MG63 (cell line): Measurements from ENCODE around the gene NAALADL2. TPM values are rescaled to one million over a fixed set of nuclear protein-coding genes. Genes with fewer than 3 reads are reported as not detected.

ENCODE experiments used
- DNase-seq: peaks from one replicate; pipeline ENCODE4 v3.0.0-alpha.2; 2020
- H3K27me3 ChIP-seq: fragments of 250-450 bp; sonication (Bioruptor Pico); 2 replicates; pipeline ENCODE4 v1.5.1; 2020; ENCODE audit warnings: mild to moderate bottlenecking, moderate library complexity
- H3K36me3 ChIP-seq: fragments of 250-450 bp; sonication (Bioruptor Pico); 2 replicates; pipeline ENCODE4 v1.5.1; 2020; ENCODE audit warnings: mild to moderate bottlenecking, moderate library complexity
- H3K4me3 ChIP-seq: fragments of 250-450 bp; sonication (Bioruptor Pico); 2 replicates; pipeline ENCODE4 v1.5.1; 2020; ENCODE audit warnings: mild to moderate bottlenecking, moderate library complexity
- H3K9me3 ChIP-seq: fragments of 250-450 bp; sonication (Bioruptor Pico); 2 replicates; pipeline ENCODE4 v1.5.1; 2020; ENCODE audit warnings: mild to moderate bottlenecking, moderate library complexity
- total RNA-seq: library from RNA; depleted of rRNA; stranded (reverse); fragments of >200 nt; shearing (Covaris generic); gene quantifications from 2 replicates; pipeline ENCODE4 v1.2.3, GENCODE V29; 2014; ENCODE audit warnings: low replicate concordance

The NAALADL2 gene
- total RNA-seq, 1 experiment from 2014 or later, result 1.6 TPM

GRCh38 chr3:174869448-174869847 lies 10.3 kb downstream of the NAALADL2 start:
- Histone ChIP-seq H3K36me3 (no peaks in the 10 kb centered on the region), H3K27me3 (no peaks in the 10 kb centered on the region), H3K9me3 (no peaks in the 10 kb centered on the region), H3K4me3 (no peak overlapping the region)
- DNase-seq, result no peak

DNA sequence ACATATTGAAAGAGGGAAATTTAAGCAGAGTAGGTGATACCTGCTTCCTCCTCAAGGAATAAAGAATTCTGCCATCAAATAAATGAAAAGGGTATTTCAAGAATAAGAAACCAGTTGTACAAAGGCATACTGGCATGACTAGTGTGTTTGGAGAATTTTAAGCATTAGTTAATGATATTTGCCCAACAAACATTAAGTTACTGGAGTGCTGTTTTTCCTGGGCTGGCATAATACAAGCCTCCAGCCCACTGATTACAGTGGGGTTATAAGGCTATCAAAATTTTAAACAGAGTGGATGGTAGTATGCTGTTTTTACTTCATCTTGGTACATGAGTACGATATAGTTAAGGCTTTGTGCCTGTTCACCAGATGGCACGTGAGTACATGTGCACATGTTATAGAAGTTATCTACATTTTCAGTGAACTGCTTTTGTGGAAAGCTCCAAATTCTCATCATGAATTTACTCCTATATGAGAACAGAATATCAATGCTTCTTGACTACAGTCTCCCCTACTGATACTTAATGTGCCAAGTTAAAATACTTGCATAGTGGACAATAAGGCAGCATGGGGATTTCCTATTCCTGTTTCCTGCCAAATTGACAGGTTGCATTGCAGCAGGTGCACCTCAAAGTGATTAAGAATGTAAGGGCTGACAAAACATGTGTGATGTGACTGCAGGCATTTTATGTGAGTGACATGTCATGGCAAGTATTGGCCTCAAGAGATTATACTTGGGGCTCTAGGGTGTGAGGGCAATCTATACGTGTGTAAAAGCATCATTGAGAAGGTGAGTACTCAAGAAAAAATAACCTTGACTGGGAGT lies 14.9 kb downstream of the NAALADL2 start:
- Histone ChIP-seq H3K4me3 (no peak overlapping the region), H3K9me3 (no peaks in the 10 kb centered on the region), H3K27me3 (no peaks in the 10 kb centered on the region), H3K36me3 (no peaks in the 10 kb centered on the region)
- no peak for DNase-seq

DNA sequence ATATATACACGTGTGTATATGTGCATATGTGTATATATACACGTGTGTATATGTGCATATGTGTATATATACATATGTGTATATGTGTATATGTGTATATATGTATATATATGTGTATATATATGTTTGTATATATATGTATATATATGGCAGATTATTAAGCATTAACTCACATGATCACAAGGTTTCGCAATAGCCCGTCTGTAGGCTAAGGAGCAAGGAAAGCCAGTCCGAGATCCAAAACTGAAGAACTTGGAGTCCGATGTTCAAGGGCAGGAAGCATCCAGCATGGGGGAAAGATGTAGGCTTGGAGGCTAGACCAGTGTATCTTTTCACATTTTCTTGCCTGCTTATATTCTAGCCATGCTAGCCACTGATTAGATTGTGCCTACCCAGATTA lies 23.7 kb downstream of the NAALADL2 start:
- no peaks in the 10 kb centered on the region for H3K36me3 ChIP-seq
- no peaks in the 10 kb centered on the region for H3K27me3 ChIP-seq
- no peaks in the 10 kb centered on the region for H3K9me3 ChIP-seq
- DNase-seq, result no peak
- H3K4me3 ChIP-seq, result no peak overlapping the region

GRCh38 chr3:174883881-174884675 lies 24.9 kb downstream of the NAALADL2 start:
- Histone ChIP-seq H3K4me3 (no peak overlapping the region), H3K9me3 (no peaks in the 10 kb centered on the region), H3K27me3 (no peaks in the 10 kb centered on the region), H3K36me3 (no peaks in the 10 kb centered on the region)
- no peak for DNase-seq

- H3K4me3 ChIP-seq, result no peak overlapping the region
- no peaks in the 10 kb centered on the region for H3K27me3 ChIP-seq
- DNase-seq, result no peak
- H3K36me3 ChIP-seq, result no peaks in the 10 kb centered on the region
- H3K9me3 ChIP-seq, result no peaks in the 10 kb centered on the region
Observed at GRCh38 chr3:174884776-174885568, 25.8 kb downstream of the NAALADL2 start.

DNA sequence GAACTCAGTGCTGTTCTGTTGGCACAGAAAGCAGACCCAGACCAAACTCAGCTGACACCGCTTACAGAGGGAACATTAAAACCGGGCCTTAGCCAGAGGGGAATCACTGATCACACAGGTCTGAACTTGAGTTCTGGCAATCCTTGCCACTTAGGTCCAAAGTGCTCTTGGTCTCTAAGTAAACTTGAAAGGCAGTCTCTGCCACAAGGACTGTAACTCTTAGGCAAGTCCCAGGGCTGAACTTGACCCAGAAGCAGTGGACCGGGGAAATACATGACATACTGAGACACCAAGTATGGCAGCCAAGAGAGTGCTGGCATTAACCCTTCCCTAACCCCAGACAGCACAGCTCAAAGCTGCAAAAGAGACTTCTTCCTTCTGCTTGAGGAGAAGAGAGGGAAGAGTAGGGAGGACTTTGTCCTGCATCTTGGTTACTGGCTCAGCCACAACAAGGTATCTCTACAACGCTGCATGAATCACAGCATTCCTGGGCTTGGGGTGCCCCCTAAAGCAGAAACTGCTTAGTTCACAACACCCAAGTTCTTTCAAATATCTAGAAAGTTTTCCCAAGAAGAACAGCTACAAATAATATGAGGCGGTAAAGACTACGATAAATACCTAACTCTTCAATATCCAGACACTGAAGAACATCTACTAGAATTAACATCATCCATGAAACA lies 32.5 kb downstream of the NAALADL2 start:
- no peak for DNase-seq
- Histone ChIP-seq H3K9me3 (peaks cover 13% of the 10 kb centered on the region), H3K4me3 (no peak overlapping the region), H3K36me3 (no peaks in the 10 kb centered on the region), H3K27me3 (no peaks in the 10 kb centered on the region)

GRCh38 chr3:174907027-174907426 lies 47.9 kb downstream of the NAALADL2 start:
- DNase-seq, result no peak
- no peaks in the 10 kb centered on the region for H3K27me3 ChIP-seq
- no peaks in the 10 kb centered on the region for H3K36me3 ChIP-seq
- H3K4me3 ChIP-seq, result no peak overlapping the region
- H3K9me3 ChIP-seq, result no peaks in the 10 kb centered on the region

- no peaks in the 10 kb centered on the region for H3K9me3 ChIP-seq
Observed at GRCh38 chr3:174907628-174908407, 48.7 kb downstream of the NAALADL2 start.

DNA sequence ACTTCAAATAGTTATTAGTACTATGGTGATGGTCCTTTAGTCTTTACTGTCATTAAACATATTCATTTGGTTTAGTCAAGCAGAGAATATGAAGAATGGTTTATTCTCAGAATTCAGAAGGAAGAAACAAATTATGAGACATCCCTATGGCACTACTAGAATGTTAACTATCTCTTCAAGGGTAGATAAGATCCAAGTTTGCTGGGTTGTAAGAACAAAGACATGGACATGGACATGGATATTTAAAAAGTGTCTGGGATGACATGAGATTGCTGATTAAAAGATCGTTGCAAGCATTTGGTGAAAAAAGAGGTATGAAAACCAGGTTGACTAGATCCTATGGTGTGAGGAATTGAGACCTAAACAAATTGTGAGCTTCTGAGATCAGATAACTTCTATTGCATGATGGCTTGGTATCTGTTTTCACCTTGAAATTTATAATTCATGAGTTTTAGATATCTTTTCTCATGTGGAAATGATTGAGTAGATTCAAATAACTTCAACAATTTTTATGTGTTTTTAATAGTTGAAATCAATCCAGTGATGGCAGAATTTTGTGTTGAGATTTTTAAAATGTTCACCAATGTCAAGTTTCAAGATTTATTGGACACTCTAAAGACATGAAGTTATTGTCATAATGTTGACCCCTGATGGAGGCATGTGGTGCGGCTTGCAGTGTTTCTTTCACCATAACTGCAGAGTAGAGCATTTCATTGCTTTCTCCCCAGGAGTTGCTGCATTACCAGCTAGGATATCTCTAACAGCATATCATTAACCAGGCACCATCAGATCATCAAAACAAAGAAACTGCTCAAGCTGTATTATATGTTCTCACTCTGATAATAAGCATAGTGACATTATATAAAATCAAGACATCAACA lies 72.6 kb downstream of the NAALADL2 start:
- no peak overlapping the region for H3K4me3 ChIP-seq
- H3K9me3 ChIP-seq, result peaks cover 2% of the 10 kb centered on the region; the same call in 1 of the 2 replicates
- H3K36me3 ChIP-seq, result no peaks in the 10 kb centered on the region
- no peak for DNase-seq
- H3K27me3 ChIP-seq, result no peaks in the 10 kb centered on the region

More at GRCh38 chr3:174907628-174908407, 48.7 kb downstream of the NAALADL2 start:
- Histone ChIP-seq H3K36me3 (no peaks in the 10 kb centered on the region), H3K4me3 (no peak overlapping the region), H3K27me3 (no peaks in the 10 kb centered on the region)
- no peak for DNase-seq

GRCh38 chr3:174936590-174936989 lies 77.5 kb downstream of the NAALADL2 start:
- Histone ChIP-seq H3K4me3 (no peak overlapping the region), H3K9me3 (peaks cover 14% of the 10 kb centered on the region), H3K27me3 (no peaks in the 10 kb centered on the region), H3K36me3 (peaks cover 3% of the 10 kb centered on the region; the same call in 1 of the 2 replicates)
- DNase-seq, result no peak

- DNase-seq, result no peak
- Histone ChIP-seq H3K36me3 (peaks cover 3% of the 10 kb centered on the region), H3K9me3 (peaks cover 23% of the 10 kb centered on the region), H3K4me3 (no peak overlapping the region), H3K27me3 (no peaks in the 10 kb centered on the region)
Observed at GRCh38 chr3:174937478-174937877, 78.3 kb downstream of the NAALADL2 start.

DNA sequence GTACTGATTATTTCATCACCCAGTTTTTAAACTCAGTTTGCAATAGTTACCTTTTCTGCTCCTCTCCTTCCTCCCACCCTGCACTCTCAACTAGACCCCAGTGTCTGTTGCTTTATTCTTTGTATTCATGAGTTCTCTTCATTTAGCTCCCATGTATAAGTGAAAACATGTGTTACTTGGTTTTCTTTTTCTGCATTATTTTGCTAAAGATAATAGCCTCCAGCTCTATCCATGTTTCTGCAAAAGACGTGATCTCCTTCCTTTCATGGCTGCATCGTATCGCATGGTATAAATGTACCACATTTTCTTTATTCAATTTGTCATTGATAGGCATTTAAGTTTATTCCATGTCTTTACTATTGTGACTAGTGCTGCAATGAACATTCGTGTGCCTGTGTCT lies 79.0 kb downstream of the NAALADL2 start:
- H3K36me3 ChIP-seq, result peaks cover 3% of the 10 kb centered on the region
- DNase-seq, result no peak

DNA sequence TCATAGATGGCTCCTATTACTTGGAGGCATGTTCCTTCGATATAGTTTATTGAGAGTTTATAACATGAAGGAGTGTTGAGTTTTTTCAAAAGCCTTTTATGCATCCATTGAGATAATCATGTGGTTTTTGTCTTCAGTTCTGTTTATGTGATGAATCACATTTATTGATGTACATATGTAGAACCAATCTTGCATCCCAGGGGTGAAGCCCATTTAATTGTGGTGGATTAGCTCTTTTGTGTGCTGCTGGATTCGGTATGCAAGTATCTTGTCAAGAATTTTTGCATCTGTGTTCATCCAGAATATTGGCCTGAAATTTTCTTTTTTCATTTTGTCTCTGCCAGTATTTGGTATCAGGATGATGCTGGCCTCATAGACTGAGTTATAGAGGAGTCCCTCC lies 81.0 kb downstream of the NAALADL2 start:
- H3K9me3 ChIP-seq, result peaks cover 26% of the 10 kb centered on the region
- DNase-seq, result no peak
- H3K36me3 ChIP-seq, result peaks cover 4% of the 10 kb centered on the region
- H3K27me3 ChIP-seq, result no peaks in the 10 kb centered on the region
- no peak overlapping the region for H3K4me3 ChIP-seq

More for the DNA sequence above, 79.0 kb downstream of the NAALADL2 start:
- Histone ChIP-seq H3K9me3 (peaks cover 25% of the 10 kb centered on the region), H3K4me3 (no peak overlapping the region), H3K27me3 (no peaks in the 10 kb centered on the region)

- Histone ChIP-seq H3K4me3 (no peak overlapping the region), H3K27me3 (no peaks in the 10 kb centered on the region), H3K9me3 (peaks cover 23% of the 10 kb centered on the region), H3K36me3 (peaks cover 13% of the 10 kb centered on the region)
- no peak for DNase-seq
Observed at GRCh38 chr3:174945276-174945675, 86.1 kb downstream of the NAALADL2 start.

DNA sequence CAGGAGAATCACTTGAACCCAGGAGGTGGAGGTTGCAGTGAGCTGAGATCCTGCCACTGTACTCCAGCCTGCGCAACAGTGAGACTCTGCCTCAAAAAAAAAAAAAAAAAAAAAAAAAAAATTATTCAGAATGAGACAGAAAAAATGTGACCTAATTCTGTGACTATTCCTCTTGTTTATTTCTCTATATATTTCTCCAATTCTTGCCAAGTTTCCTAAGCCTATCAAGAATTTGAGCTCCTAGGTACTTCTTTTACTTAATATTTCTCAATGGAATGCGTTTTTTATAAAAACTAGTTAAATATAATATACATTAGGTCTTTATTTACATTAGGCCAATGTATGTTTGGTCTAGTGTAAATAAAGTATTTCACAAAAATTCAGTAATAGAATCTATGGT lies 86.8 kb downstream of the NAALADL2 start:
- peaks cover 13% of the 10 kb centered on the region for H3K36me3 ChIP-seq
- H3K4me3 ChIP-seq, result no peak overlapping the region
- no peaks in the 10 kb centered on the region for H3K27me3 ChIP-seq
- DNase-seq, result no peak
- peaks cover 19% of the 10 kb centered on the region for H3K9me3 ChIP-seq
